HG02759 (cell line): ENCODE results near the gene PTPN23.
A peak's percentile ranks its signal among the peaks of the same experiment; 100 is the strongest.

ENCODE experiments used
- ATAC-seq: cut with Tn5 transposase; IDR thresholded peaks from one replicate; pipeline ENCODE4 v1.9.1; 2021; ENCODE audit warnings: mild to moderate bottlenecking, moderate library complexity; ENCODE audit not compliant: unreplicated experiment

PTPN23 gene

DNA sequence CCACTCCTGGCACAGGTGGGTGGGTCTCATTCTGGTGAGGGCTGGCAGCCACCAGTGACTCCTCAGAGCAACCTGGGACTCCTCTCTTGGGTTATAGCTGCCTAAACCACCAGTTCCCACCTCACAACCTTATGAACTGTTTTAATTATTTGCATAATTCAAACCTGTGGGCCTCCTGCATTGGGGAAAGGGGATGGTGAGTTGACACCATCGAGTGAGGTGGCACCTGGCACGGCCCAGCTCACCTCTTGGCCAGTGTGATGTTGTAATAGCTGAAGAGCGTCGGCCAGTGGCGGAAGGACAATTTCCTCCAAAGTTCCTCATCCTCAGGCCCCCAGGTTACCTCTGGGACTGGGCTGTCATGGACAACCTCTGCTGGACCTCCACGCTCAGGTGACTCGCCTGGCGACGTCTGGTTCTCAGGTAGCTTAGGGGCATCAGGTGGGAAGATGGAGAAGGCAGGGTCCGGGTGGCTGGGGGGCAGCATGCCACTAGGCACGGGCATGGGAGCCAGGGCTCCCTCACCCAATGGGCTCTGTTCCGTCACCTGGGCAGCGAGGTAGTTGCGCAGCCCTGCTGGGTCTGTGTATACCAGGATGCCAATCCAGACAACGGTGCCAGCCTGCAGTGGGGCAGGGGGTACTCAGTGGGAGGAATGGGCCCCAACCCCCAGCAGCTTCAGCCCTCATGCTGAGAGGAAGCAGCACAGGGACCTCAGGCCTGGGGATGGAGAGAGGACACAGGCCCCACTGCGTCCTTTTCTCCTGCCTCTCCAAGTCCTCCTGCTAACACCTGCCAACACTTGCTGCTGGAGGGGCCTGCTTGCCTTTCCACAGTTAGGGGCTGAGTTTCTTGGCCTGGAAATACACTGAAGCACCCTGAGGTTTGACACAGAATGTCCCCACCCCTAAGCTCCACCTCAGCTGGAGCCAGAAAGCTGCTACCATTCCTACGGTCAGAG lies 38.5 kb downstream of the PTPN23 start:
- ATAC-seq, result no peak

DNA sequence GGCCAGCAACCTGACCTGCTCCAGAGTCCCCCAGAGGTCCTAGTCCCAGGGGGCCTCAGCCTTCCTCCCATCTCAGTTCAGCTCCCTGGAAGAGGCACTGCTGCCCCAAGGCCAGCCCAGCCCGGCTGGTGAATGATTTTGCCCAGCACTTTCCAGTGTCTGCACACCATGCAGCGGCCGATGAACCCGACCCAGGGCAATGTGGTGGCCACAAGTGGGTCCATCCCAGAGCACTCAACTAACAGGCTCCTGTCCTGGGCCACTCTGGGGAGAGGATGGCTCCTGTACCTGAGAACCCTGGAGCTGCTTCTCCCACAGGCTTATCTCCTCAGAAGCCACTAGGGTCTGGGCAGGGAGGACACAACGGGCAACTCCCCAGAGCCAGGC lies 39.2 kb downstream of the PTPN23 start:
- ATAC-seq, result no peak

DNA sequence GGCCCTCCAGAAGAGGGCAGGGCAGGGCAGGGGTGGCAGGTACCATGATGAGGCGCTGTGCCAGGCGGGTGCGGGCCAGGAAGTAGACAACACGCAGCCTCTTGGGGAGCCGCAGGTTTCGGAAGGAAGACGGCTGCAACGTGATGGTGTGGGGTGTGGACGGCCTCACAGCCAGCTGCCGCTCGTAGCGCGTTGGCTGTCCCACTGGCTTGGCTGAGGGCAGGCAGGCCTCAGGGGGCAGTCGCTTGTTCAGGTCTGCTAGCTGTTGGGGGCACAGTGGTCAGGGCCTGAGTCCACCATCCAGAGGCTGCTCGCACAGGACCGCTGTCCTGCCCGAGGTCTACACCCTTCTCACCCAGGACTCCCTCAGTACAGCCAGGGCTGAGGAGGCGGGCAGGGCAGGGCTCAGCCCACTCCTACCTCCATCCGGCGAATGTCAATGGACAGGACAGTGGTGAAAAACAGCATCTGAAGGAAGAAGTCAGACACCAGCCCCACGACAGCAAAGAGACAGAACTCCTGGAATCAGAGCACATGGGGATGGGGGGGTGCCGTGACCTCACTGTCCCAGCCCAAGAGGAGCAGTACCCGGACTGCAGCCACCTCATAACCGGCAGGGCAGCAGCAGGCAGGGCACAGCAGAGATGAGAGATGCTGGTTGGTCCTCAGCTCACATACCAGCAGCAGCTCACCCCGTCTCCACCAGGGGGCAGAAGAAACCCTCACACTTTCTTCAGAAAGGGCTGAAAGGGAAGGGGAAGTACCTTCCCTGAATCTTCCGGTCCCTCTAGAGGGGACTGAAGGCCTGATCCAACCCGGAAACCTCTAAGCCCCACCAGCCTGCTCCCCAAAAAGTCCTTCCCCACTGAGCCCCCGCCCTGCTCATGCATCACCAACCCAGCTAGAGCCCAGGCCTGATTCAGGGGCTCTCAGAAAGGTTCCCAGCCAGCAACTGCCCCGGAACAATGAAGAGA lies 40.0 kb downstream of the PTPN23 start:
- peak; percentile 85 for ATAC-seq

DNA sequence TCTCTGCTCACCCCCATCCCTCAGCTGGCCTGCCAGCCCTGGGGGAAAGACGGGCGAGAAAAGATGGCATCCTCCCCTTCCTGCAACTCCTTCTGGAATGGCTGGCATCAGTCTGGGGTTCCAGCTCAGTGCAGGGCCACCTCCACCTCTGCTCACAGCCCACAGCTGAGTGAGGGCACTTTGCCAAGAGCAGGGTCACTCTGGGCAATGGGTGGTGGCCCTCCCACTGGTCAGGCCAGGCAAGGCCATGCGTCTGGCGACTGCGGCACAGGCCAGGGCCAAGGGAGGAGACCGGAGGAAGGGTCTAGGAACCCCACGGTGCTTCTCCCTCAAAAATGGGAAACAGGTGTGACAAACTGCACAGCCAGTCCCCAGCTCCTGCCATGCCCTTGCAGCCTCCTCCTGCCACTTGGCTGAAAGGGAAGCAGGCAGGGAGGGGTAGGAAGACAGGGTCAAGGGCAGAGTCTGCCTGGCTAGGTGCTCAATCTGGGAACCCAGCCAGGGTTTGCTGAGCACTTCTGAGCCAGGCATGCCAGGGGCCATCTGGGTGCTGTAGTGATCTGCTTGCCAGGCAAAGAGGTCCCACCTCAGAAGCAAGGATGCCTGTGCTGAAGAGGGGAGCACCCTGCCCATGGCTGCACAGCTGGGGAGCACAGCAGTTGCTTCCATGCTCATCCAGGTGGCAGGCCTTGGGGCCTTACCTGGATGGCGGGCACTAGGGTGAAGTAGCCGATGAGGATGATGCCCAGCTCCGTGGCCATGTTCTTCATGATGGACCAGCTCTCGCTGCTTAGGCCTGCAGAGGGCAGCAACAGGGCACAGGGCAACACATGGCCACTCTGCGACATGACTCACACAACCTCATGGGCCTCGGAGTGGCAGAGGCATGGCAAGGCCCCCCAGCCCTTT lies 41.2 kb downstream of the PTPN23 start:
- ATAC-seq, result no peak

DNA sequence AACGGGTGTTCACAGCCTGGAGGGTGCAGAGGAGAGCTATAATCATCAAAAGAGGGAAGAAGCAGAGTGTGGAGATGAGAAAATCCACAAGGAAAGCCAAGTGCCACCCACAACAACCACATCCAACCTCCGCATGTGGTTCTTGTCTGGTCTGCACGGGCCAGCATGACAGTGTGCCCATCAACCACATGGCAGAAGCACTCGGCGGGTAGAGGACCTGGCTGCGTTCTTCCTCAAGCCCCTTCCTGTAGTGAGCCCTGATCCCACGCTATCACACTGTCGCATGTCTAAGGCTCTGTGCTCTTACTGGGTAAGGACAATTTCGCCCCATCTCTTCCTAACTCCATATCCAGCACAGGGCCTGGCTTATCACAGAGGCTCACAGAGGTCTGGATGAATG lies 41.9 kb downstream of the PTPN23 start:
- no peak for ATAC-seq

DNA sequence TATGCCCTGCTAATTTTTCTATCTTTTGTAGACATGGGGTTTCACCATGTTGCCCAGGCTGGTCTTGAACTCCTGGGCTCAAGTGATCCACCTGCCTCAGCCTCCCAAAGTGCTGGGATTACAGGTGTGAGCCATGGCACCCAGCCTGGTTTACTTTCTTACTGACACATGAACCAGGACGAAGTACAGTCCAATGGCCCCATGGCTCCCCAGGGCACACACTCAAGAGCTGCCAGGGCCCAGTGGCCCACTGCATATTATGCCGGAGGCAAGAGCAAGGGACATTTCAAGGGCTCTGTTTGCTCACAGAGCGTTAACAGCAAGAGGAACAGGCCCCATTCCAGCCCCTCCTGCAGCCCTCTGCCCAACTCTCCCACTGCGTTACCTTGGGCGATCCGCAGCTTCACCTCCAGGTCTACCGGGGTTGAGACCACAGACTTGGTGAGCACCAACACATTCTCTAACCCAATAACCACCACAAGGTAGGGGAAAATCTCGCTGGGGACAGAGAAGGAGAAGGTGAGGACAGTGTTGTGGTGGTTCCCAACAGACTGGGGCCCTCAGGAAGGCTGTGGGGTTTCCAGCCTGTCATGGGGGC lies 42.8 kb downstream of the PTPN23 start:
- no peak for ATAC-seq

DNA sequence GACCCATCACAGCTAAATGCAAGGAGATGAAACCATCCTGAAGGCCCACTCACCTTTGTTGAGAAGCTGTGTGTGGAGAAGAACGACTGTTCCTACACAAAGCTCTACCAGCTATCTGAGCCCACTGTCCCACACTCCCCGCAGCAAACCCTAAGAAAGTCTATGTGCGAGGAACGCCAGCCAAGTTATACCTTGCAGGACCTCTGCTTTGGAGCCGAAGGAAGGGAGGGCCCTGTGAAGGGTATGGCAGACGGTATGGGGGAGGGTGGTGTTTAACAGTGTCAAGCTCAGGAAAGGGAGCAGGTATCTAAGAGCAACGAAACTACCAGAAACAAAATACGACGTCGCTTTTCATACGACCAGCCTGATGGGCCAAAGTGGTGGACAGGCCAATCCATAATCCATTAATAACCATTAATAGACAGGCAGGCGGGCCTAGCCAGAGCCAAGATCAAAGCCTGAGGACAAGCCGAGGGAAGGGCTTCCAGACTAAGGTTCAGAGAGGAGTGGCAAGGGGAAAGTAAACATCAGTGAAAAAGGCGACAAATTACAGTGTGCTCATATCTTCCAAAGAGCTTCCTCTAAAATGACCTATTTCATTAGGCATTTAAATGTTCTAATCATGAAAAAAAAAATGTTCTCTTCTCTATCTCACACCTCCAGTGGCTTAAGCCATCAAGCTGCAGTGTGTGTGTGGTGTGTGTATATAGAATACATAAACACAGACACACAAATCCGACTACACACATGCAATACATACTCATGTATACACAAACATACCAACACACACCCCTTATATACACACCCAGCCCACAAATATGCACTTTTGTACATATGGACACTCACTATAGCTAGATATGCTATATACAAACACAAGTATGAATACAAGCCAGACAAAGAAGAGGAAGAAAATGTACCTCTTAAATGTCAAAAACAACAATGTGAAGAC lies 43.9 kb downstream of the PTPN23 start:
- no peak for ATAC-seq

DNA sequence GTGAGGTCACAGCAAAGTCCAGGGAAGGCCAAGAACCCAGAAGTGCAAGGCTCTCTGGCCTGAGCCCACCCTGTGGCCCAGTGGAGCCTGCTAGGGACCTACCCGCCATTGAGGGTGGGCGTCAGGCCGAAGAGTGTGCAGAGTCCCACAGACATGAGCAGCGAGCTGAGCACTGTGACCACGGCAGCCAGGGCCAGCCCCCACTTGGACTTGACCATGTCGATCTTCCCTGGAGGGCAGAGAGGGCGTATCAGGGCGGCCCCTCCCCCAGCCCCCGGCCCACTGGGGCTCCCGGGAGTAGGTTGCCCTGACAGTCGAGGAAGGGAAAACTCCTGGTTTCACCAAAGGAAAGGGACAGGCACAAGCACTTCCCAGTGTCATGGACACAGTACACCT lies 44.6 kb downstream of the PTPN23 start:
- ATAC-seq, result no peak

DNA sequence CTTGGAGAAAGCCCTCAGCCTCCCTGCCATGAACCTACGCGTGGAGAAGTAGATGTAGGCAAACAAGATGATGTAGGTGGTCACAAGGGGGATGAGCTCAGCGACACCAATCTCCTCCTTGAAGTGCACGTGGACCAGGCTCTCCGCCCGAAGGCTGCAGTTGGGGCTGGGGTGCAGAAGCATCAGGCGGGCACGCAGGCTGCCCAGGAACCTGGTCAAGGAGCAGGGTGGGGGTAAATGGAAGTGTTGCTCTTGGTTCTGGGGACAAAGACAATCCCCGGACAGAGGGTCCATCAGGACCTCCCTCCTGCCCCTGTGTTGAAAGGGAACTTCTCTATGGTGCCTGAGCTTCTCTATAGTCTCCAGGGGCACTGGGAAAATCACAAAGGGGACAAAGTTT lies 45.1 kb downstream of the PTPN23 start:
- ATAC-seq, result no peak

DNA sequence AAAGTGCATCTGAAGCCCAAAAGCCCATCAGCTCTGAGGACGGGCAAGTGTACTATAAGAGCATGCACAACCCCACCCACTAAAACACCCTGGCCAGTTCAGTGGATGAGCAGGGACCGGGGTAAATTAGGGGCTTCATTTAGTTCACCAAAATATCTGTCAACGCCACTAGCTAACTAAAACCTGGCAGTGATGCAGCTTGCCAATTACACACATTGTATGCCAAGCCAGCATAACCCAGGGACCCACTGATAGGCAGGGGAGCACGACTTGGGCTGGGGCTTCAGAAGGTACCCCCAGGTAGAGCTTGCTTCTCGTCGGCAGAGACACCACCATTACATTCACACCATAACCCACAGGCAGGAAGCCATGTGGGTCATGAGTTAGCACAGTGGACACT lies 47.0 kb downstream of the PTPN23 start:
- no peak for ATAC-seq

DNA sequence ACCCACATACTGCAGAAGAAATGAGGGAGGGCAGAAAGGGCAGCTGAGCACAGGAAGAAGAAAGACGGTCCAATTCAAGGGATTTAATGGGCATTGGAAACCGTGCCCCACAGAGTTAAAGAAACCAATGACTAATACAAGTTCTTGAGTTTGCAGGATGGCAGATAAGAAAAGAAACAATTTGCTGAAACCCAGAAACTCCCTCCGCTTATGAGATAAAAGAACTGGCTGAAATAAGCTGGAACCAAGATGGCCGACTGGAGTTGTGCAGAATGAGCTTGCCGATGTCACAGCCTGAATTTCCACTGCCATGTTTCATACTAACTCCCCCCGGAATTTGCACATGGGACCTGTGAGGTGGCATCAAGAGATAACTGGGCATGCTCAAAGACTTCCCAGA lies 47.8 kb downstream of the PTPN23 start:
- no peak for ATAC-seq

DNA sequence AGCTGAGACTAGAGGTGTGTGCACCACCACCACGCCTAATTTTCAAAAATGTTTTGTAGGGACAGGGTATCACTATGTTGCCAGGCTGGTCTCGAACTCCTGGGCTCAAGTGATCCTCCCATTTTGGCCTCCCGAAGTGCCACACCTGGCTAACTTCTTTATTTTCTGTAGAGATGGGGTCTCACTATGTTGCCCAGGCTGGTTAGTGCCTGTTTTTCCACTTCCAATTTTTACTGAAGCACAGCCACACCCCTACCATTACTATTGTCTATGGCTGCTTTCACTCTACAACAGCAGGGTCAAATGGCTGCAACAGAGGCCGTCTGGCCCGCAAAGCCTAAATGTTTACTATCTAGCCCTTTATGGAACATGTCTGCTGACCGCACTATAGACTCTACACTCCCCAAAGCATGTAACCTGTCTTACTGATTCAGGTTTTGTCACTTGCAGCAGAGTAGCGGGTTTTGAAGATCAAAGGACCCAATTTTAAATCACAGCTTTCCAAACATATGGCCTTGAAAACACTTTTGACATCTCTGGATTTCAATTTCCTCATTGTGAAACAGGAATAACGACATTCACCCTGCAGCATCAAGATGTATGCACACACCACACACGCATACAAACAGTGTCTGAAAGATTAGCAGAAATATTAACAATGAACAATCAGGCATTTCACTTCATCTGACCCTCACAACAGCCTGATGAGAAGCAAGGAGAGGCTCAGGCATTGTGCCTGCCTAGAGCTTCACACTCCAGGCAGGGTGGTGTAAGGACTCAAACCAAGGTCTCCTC lies 48.9 kb downstream of the PTPN23 start:
- ATAC-seq, result no peak

DNA sequence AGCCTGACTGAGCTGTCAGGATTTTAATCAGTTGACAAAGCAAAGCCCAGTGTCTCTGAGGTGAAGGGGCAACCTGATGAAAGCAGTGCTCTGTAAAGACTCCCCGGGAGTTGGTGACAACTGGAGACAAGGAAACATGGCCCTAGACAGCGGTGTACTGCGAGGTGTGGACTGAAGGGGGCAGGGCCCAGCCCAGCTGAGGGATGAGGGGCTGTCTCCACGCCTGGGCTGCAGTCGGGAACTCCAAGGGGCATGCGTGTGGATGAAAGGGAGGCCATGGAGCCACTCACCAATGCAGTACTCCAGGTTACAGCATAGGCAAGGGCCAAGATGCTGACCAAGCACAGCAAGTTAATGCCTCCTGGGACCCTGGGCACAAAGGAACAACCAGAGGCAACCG lies 49.8 kb downstream of the PTPN23 start:
- ATAC-seq, result no peak

DNA sequence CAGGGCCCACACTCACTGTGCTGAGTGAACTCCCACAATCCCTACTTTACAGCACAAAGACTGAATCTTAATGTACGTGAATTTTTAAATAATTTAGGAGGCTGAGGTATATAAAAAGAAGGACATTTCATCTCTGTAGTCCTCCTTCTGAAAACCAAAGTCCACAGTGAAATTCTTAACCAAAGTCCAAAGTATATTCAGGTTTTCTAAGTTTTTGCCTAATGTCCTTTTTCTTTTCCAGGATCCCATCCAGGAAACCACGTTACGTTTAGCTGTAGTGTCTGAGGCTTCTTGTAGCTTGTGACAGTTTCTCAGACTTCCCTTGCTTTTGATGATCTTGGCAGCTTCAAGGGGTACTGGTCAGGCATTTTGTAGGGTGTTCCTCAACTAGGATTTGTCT lies 50.4 kb downstream of the PTPN23 start:
- ATAC-seq, result no peak

DNA sequence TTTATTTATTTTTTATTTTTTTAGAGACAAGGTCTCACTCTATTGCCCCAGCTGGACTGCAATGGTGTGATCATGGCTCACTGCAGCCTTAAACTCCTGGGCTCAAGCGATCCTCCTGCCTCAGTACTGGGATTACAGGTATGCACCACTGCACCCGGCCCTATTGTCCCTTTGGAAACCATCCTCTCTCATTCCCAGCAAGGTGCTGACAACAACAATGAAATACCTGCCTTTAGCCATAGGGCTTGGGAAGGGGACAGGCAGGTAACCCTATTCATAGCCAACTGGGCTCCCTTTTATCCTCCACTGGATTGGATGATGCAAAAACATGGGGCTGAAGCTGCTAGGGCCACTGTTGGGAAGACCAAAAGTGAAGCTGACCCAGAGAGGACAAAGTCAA lies 51.9 kb downstream of the PTPN23 start:
- no peak for ATAC-seq

DNA sequence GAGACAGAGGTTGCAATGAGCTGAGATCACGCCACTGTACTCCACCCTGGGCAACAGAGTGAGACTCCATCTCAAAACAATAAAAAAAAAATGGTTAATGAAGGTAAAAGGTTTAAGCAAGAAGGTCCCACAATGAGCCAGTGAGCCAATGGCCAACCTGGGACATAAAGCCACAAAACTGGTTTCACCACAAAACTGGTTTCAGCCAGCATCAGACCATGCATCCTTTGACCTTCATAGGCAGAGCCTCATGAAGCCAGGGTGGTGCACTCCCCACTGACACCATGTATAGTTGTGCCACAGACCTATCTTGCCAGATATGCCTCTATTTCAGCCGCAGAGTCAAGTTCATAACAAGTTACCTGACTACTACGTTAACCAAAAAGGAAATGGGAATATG lies 53.0 kb downstream of the PTPN23 start:
- no peak for ATAC-seq

DNA sequence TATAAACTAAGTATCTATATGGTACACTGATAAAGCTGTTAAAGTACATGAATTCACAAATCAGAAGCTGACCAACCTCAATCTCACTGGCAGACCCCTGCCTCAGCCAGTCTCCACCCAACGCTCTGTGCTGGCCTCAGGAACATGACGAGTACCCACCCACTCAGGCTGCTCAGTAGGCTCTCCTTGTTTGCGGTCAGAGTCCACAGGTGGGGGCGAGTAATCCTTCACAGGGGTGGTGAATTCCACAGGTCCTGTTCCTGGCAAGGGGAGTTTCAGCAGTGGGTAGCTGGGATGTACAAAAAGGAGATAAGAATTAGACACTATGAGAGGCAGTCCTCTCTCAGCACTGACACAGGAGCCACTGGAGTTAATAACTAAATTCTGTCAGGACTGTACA lies 54.0 kb downstream of the PTPN23 start:
- no peak for ATAC-seq

DNA sequence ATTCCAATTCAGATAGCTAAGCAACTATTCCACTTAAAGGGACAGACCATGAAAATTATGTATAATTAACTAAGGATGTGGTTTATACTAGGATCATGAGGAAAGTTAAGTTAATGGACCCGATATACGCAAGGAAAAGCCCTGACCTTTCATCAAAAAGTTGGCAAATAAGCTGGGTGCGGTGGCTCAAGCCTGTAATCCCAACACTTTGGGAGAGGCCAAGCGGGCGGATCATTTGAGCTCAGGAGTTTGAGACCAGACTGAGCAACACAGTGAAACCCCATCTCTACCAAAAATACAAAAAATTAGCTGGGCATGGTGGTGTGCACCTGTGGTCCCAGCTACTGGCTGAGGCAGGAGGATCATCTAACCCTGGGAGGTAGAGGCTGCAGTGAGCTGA lies 55.4 kb downstream of the PTPN23 start:
- ATAC-seq, result no peak
